Spleen (tissue), 7 donors: ENCODE measurements around the gene CEACAM21.

Source experiments
- CTCF ChIP-seq, 11 experiments: fragments of 200-600 bp in 7 of 11; fragments of 450-650 bp in 4 of 11; sonication (generic) in 4 of 11; IDR thresholded peaks in 8 of 11; conservative IDR thresholded peaks in 3 of 11; 1 replicate in 7 of 11; 2 replicates in 4 of 11; pipeline versions ENCODE4 v1.4.0 to v1.8.0; 2016 to 2021; ENCODE audit warnings: antibody characterized with exemption in 11 of 11, inconsistent platforms in 4 of 11, mild to moderate bottlenecking in 1 of 11
- POLR2A ChIP-seq, 3 donors: fragments of 450-650 bp; IDR thresholded peaks; one replicate each; pipeline ENCODE4 v1.5.1; 2017; ENCODE audit warnings: antibody characterized with exemption in 3 of 3, mild to moderate bottlenecking in 1 of 3
- POLR2AphosphoS5 ChIP-seq, 3 donors: sonication (generic); formaldehyde crosslinking; IDR thresholded peaks; one replicate each; pipeline ENCODE4 v1.5.1; 2017; ENCODE audit warnings: antibody characterized with exemption in 3 of 3
- donor health status: DM: no; HTN: no; CAD: no; lungs with moderate emphysema.
- donor health status: DM: no; HTN: no; CAD: no.
- donor health status: DM: no; HTN: no; CAD: no.

GRCh38 chr19:41551711-41552110, 24.3 kb upstream of the CEACAM21 start:
- TF ChIP-seq CTCF (IDR thresholded peaks at IDR 0.05 in 8 of 11, conservative IDR thresholded peaks at IDR 0.05 in 3 of 11), result no peak
- no peak for TF ChIP-seq POLR2A (IDR thresholded peaks at IDR 0.05)
- TF ChIP-seq POLR2AphosphoS5 (IDR thresholded peaks at IDR 0.05), result no peak
